GM06990 (cell line): ENCODE measurements around the gene NEK5.
"Not testable (repeated sequence)": the region's sequence is repeated elsewhere in the genome, so short reads cannot be mapped to it uniquely, and the experiment has no call there.

Experiments used
- DNase-seq: peaks from one replicate; pipeline ENCODE4 v3.0.0-alpha.2; 2011; ENCODE audit not compliant: insufficient read length; ENCODE audit errors: extremely low read depth
- H3K27me3 ChIP-seq: replicated peaks from 2 replicates; pipeline ENCODE4 v1.6.0; 2011; ENCODE audit warnings: low read length; ENCODE audit not compliant: control insufficient read depth, insufficient read depth
- H3K36me3 ChIP-seq: 2 replicates; pipeline ENCODE4 v1.5.1; 2011; ENCODE audit warnings: low read length; ENCODE audit not compliant: control insufficient read depth, insufficient read depth
- H3K4me3 ChIP-seq: replicated peaks from 2 replicates; pipeline ENCODE4 v1.5.1; 2011; ENCODE audit warnings: low read depth, mild to moderate bottlenecking, control low read depth, low read length
- TF ChIP-seq, protein P1 (sequence below): IDR thresholded peaks from 2 replicates; pipeline ENCODE4 v1.5.1; 2011; ENCODE audit warnings: low read length, control low read depth, mild to moderate bottlenecking, inconsistent platforms; ENCODE audit not compliant: insufficient read depth, poor library complexity, severe bottlenecking

NEK5 gene

GRCh38 chr13:52128714-52129700 lies at the start of gene NEK5:
Gene NEK5, minus strand, starts transcription at chr13:52129073. Its CDS starts 1,591 bp downstream, at chr13:52127482.
- TF ChIP-seq, protein P1, sequence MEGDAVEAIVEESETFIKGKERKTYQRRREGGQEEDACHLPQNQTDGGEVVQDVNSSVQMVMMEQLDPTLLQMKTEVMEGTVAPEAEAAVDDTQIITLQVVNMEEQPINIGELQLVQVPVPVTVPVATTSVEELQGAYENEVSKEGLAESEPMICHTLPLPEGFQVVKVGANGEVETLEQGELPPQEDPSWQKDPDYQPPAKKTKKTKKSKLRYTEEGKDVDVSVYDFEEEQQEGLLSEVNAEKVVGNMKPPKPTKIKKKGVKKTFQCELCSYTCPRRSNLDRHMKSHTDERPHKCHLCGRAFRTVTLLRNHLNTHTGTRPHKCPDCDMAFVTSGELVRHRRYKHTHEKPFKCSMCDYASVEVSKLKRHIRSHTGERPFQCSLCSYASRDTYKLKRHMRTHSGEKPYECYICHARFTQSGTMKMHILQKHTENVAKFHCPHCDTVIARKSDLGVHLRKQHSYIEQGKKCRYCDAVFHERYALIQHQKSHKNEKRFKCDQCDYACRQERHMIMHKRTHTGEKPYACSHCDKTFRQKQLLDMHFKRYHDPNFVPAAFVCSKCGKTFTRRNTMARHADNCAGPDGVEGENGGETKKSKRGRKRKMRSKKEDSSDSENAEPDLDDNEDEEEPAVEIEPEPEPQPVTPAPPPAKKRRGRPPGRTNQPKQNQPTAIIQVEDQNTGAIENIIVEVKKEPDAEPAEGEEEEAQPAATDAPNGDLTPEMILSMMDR = peak; percentile 51
- DNase-seq = peak; percentile 61
- H3K36me3 ChIP-seq = no peaks in the 10 kb centered on the region; the same call in 1 of the 2 replicates
- peak within 1 kb of the TSS; percentile 59 for H3K4me3 ChIP-seq
- no peaks in the 10 kb centered on the region for H3K27me3 ChIP-seq

DNA sequence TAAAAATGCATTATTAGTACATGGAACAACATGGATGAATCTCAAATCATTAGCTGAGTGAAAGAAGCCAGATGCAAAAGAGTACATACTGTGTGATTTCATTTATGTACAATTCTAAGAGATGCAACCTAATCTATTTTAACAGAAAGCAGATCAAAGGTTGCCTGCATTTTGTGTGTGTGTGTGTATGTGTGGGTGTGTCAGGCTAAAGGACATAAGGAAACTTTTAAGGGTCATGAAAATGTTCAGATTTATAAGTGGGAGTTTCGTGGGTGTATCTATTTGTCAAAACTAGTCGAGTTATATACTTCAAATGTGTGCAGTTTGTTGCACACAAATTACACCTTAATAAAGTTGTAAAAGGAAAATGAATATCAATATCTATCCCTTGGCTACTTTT lies 48.4 kb upstream of the NEK5 start:
- Histone ChIP-seq H3K36me3 (peaks cover 3% of the 10 kb centered on the region; the same call in 1 of the 2 replicates), H3K4me3 (no peak overlapping the region), H3K27me3 (no peaks in the 10 kb centered on the region)
- TF ChIP-seq, protein P1 = no peak
- no peak for DNase-seq

DNA sequence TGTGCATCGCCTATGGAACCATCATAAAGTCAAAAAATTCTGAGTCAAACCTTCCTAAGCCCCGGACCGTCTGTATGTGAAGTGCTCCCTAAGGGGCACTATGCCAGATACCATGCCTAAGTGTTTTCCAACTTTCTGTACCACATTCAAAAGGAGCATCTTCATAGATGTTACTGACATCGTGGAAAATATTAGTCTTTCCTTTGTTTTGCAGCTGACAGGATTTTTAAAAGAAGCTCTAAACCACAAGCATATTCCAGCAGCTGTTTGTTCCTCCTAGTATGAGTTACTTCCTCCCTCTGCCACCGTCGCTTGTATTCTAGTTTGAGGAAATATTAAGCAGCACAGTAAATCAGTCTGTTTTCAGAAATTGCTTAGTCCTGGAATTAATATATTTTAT lies 45.1 kb upstream of the NEK5 start:
- H3K27me3 ChIP-seq, H3K36me3 ChIP-seq, DNase-seq, H3K4me3 ChIP-seq: not testable (repeated sequence)

DNA sequence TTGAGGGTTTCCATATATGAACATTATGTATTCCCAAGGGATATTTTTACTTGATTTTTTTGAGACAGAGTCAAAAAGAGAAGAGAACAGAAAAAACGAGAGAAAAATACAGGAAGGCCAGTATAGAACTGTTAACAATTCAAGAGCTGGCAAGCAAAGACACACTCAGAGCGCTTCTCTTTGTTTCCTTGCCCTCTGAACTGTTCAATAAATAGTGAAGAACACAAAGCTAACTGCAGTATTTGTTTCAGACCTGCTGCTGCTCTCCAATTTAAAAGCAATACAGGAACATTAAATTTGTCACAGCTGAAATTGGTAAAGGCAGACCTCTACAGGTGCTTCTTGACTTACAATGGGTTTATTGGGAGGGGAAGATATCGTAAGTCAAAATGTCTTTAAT lies 44.5 kb upstream of the NEK5 start:
- TF ChIP-seq, protein P1 = no peak
- no peaks in the 10 kb centered on the region for H3K27me3 ChIP-seq
- H3K36me3 ChIP-seq = peaks cover 4% of the 10 kb centered on the region
- H3K4me3 ChIP-seq = no peak overlapping the region
- no peak for DNase-seq

DNA sequence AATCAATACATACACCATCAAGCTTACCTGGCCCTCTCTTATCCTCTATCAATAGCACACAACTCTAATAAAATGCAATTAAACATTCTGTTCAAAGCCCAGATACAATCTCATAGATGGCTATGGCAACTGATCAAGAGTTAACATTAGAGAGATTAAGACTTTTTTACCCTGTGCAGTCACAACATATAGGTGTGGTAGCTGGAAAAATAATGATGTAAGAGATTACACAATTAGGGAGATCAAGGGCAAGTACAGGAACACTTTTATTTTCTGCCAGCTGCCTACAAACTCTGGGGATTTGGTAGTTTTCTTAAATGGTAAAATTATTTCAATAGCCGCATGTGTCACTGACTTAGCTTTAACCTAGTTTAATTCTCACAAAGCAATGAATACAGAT lies 42.8 kb upstream of the NEK5 start:
- not testable (repeated sequence) for H3K36me3 ChIP-seq, H3K27me3 ChIP-seq, H3K4me3 ChIP-seq, DNase-seq

- not testable (repeated sequence) for H3K36me3 ChIP-seq, DNase-seq, H3K4me3 ChIP-seq, H3K27me3 ChIP-seq
Observed at GRCh38 chr13:52170828-52171391, 42.0 kb upstream of the NEK5 start.

GRCh38 chr13:52169839-52170238 lies 41.0 kb upstream of the NEK5 start:
- no peak overlapping the region for H3K4me3 ChIP-seq
- peaks cover 4% of the 10 kb centered on the region for H3K36me3 ChIP-seq
- no peaks in the 10 kb centered on the region for H3K27me3 ChIP-seq
- TF ChIP-seq, protein P1 = no peak
- DNase-seq = no peak
